H1 (cell line): Measurements from ENCODE around the gene MYADM. TPM values are rescaled to one million over a fixed set of nuclear protein-coding genes. Genes with fewer than 3 reads are reported as not detected.

Source experiments
- BRCA1 ChIP-seq: IDR thresholded peaks from 2 replicates; pipeline ENCODE4 v1.6.1; 2012; ENCODE audit warnings: low read depth, low read length, improper control_type of control experiment
- EGR1 ChIP-seq: IDR thresholded peaks from 2 replicates; pipeline ENCODE4 v1.6.1; 2011; ENCODE audit warnings: low read depth, low read length, borderline replicate concordance
- KDM4A ChIP-seq: IDR thresholded peaks from one replicate; pipeline ENCODE4 v1.7.1; 2012; ENCODE audit warnings: low read depth, mild to moderate bottlenecking, moderate library complexity, low read length, inconsistent platforms; ENCODE audit not compliant: severe bottlenecking
- KDM5A ChIP-seq: fragments of 200-600 bp; IDR thresholded peaks from 2 replicates; pipeline ENCODE4 v1.7.1; 2012; ENCODE audit warnings: mild to moderate bottlenecking, low read length, inconsistent platforms, mixed read lengths
- polyA plus RNA-seq, 7 experiments: library from polyadenylated mRNA; depleted of rRNA in 3 of 7; stranded (reverse) in 5 of 7; unstranded in 2 of 7; fragments of >200 nt in 5 of 7; fragments of 200-250 nt in 2 of 7; gene quantifications; 1 replicate in 5 of 7; 2 replicates in 1 of 7; 4 replicates in 1 of 7; pipeline versions ENCODE4 v1.2.1 to v1.2.3, GENCODE V29; 2011 to 2013; ENCODE audit warnings: missing spikeins in 2 of 7, mixed read lengths in 2 of 7
- total RNA-seq: library from RNA; stranded (reverse); fragmentation: NEBNext Ultra II Directional; extraction: Animal tissue kit (Norgen Biotek cat#: 25700); gene quantifications from 2 replicates; pipeline ENCODE4 v1.2.1, GENCODE V29; 2021
- TF ChIP-seq, protein P1 (sequence below): fragments of 300-600 bp; sonication (generic); IDR thresholded peaks from 2 replicates; pipeline ENCODE4 v1.7.1; 2012; ENCODE audit warnings: low read length, moderate library complexity, mild to moderate bottlenecking, inconsistent platforms; ENCODE audit not compliant: insufficient replicate concordance
- TF ChIP-seq, protein P2 (sequence below): IDR thresholded peaks from 2 replicates; pipeline ENCODE4 v1.6.1; 2012; ENCODE audit warnings: inconsistent platforms
- TF ChIP-seq, protein P3 (sequence below): IDR thresholded peaks from 2 replicates; pipeline ENCODE4 v1.6.1; 2011; ENCODE audit warnings: low read depth, mild to moderate bottlenecking, low read length; ENCODE audit not compliant: insufficient read depth

The MYADM gene
- total and polyA plus RNA-seq, 2 of the 8 experiments (the other 6 are each of a cell fraction or from before 2014, with no cell fraction given), result 70.1 to 74.2 TPM

DNA sequence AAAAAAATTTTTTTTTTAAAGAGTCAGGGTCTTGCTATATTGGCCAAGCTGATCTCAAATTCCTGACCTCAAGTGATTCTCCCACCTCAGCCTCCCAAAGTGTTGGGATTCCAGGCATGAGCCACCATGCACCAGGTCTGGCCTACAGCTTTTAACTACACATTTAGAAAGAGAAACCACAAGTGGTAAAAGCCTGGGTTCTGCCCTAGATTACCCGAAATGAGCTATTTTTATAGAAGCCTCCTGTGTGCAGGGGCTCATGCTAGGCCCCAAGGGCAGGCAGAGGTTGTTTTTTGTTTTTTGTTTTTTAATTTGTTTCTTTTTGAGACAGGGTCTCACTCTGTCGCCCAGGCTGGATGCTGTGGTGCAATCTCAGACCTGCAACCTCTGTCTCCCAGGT is 14.0 kb upstream of the MYADM start (continued):
- TF ChIP-seq, protein P1, sequence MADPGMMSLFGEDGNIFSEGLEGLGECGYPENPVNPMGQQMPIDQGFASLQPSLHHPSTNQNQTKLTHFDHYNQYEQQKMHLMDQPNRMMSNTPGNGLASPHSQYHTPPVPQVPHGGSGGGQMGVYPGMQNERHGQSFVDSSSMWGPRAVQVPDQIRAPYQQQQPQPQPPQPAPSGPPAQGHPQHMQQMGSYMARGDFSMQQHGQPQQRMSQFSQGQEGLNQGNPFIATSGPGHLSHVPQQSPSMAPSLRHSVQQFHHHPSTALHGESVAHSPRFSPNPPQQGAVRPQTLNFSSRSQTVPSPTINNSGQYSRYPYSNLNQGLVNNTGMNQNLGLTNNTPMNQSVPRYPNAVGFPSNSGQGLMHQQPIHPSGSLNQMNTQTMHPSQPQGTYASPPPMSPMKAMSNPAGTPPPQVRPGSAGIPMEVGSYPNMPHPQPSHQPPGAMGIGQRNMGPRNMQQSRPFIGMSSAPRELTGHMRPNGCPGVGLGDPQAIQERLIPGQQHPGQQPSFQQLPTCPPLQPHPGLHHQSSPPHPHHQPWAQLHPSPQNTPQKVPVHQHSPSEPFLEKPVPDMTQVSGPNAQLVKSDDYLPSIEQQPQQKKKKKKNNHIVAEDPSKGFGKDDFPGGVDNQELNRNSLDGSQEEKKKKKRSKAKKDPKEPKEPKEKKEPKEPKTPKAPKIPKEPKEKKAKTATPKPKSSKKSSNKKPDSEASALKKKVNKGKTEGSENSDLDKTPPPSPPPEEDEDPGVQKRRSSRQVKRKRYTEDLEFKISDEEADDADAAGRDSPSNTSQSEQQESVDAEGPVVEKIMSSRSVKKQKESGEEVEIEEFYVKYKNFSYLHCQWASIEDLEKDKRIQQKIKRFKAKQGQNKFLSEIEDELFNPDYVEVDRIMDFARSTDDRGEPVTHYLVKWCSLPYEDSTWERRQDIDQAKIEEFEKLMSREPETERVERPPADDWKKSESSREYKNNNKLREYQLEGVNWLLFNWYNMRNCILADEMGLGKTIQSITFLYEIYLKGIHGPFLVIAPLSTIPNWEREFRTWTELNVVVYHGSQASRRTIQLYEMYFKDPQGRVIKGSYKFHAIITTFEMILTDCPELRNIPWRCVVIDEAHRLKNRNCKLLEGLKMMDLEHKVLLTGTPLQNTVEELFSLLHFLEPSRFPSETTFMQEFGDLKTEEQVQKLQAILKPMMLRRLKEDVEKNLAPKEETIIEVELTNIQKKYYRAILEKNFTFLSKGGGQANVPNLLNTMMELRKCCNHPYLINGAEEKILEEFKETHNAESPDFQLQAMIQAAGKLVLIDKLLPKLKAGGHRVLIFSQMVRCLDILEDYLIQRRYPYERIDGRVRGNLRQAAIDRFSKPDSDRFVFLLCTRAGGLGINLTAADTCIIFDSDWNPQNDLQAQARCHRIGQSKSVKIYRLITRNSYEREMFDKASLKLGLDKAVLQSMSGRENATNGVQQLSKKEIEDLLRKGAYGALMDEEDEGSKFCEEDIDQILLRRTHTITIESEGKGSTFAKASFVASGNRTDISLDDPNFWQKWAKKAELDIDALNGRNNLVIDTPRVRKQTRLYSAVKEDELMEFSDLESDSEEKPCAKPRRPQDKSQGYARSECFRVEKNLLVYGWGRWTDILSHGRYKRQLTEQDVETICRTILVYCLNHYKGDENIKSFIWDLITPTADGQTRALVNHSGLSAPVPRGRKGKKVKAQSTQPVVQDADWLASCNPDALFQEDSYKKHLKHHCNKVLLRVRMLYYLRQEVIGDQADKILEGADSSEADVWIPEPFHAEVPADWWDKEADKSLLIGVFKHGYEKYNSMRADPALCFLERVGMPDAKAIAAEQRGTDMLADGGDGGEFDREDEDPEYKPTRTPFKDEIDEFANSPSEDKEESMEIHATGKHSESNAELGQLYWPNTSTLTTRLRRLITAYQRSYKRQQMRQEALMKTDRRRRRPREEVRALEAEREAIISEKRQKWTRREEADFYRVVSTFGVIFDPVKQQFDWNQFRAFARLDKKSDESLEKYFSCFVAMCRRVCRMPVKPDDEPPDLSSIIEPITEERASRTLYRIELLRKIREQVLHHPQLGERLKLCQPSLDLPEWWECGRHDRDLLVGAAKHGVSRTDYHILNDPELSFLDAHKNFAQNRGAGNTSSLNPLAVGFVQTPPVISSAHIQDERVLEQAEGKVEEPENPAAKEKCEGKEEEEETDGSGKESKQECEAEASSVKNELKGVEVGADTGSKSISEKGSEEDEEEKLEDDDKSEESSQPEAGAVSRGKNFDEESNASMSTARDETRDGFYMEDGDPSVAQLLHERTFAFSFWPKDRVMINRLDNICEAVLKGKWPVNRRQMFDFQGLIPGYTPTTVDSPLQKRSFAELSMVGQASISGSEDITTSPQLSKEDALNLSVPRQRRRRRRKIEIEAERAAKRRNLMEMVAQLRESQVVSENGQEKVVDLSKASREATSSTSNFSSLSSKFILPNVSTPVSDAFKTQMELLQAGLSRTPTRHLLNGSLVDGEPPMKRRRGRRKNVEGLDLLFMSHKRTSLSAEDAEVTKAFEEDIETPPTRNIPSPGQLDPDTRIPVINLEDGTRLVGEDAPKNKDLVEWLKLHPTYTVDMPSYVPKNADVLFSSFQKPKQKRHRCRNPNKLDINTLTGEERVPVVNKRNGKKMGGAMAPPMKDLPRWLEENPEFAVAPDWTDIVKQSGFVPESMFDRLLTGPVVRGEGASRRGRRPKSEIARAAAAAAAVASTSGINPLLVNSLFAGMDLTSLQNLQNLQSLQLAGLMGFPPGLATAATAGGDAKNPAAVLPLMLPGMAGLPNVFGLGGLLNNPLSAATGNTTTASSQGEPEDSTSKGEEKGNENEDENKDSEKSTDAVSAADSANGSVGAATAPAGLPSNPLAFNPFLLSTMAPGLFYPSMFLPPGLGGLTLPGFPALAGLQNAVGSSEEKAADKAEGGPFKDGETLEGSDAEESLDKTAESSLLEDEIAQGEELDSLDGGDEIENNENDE, result no peak
- TF ChIP-seq, protein P2, sequence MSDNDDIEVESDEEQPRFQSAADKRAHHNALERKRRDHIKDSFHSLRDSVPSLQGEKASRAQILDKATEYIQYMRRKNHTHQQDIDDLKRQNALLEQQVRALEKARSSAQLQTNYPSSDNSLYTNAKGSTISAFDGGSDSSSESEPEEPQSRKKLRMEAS, result no peak
- TF ChIP-seq BRCA1, result no peak
- TF ChIP-seq KDM5A, result no peak
- TF ChIP-seq, protein P3, sequence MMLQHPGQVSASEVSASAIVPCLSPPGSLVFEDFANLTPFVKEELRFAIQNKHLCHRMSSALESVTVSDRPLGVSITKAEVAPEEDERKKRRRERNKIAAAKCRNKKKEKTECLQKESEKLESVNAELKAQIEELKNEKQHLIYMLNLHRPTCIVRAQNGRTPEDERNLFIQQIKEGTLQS, result no peak
- TF ChIP-seq KDM4A, result no peak
- no peak for TF ChIP-seq EGR1
